ENCODE measurements around the gene TMEM30B.

TMEM30B gene

GRCh38 chr14:61229981-61230380, 51.2 kb downstream of the TMEM30B start:
- DNase-seq: no peak

GRCh38 chr14:61229475-61229888, 51.7 kb downstream of the TMEM30B start:
- no peak for DNase-seq

- DNase-seq: no peak
Observed at GRCh38 chr14:61227884-61228591, 53.1 kb downstream of the TMEM30B start.
